OCI-LY7 (cell line): ENCODE data around the gene PTH1R. TPM values are rescaled to one million over a fixed set of nuclear protein-coding genes. Genes with fewer than 3 reads are reported as not detected.
A peak's percentile ranks its signal among the peaks of the same experiment; 100 is the strongest.

Source experiments
- BruUV-seq: library from RNA; stranded (reverse); fragments of 400-500 nt; replicated peaks from 2 replicates; lab custom pipeline; 2021; lab: Mats Ljungman, UMichigan
- CTCF ChIA-PET: fragments of 300-600 bp; sonication (Branson Sonifier 250); formaldehyde crosslinking; loops from one replicate; lab custom pipeline; 2022; ENCODE audit warnings: antibody characterized with exemption; ENCODE audit not compliant: unreplicated experiment; lab: Charles Lee
- POLR2A ChIA-PET: fragments of 300-600 bp; sonication (Branson Sonifier 250); formaldehyde crosslinking; loops from one replicate; lab custom pipeline; 2022; ENCODE audit warnings: antibody characterized with exemption; lab: Charles Lee
- DNase-seq: peaks from one replicate; pipeline ENCODE4 v3.0.0-alpha.2; 2015; ENCODE audit warnings: low spot score
- H2AFZ ChIP-seq: fragments of 200-600 bp; sonication (generic), shearing (Covaris generic); 2 replicates; pipeline ENCODE4 v1.6.1; 2014; ENCODE audit warnings: mild to moderate bottlenecking, antibody characterized with exemption, low read length, moderate library complexity
- H3K27ac ChIP-seq: fragments of 200-600 bp; sonication (generic); 2 replicates; pipeline ENCODE4 v1.5.1; 2014; ENCODE audit warnings: mixed run types, low read depth, mild to moderate bottlenecking, moderate library complexity, low read length, inconsistent platforms; ENCODE audit not compliant: poor library complexity, severe bottlenecking
- H3K36me3 ChIP-seq: fragments of 200-600 bp; sonication (generic); 2 replicates; pipeline ENCODE4 v1.6.1; 2014; ENCODE audit warnings: mild to moderate bottlenecking, antibody characterized with exemption, low read length, moderate library complexity, mixed read lengths; ENCODE audit not compliant: insufficient read depth
- H3K4me1 ChIP-seq: fragments of 200-600 bp; sonication (generic); 2 replicates; pipeline ENCODE4 v1.5.1; 2014; ENCODE audit warnings: mild to moderate bottlenecking, low read length; ENCODE audit not compliant: insufficient read depth, poor library complexity, severe bottlenecking
- H3K4me2 ChIP-seq: fragments of 200-600 bp; sonication (generic); 2 replicates; pipeline ENCODE4 v1.6.1; 2014; ENCODE audit warnings: mild to moderate bottlenecking, low read length
- H3K4me3 ChIP-seq: fragments of 200-600 bp; sonication (generic); 2 replicates; pipeline ENCODE4 v1.5.1; 2014; ENCODE audit warnings: mild to moderate bottlenecking, low read depth, low read length; ENCODE audit not compliant: poor library complexity, severe bottlenecking
- H3K79me2 ChIP-seq: fragments of 200-600 bp; sonication (generic); 2 replicates; pipeline ENCODE4 v1.6.1; 2016; ENCODE audit warnings: low read depth, mild to moderate bottlenecking, low read length, moderate library complexity, mixed read lengths; ENCODE audit not compliant: insufficient read depth
- H3K9me2 ChIP-seq: fragments of 200-600 bp; sonication (generic); 2 replicates; pipeline ENCODE4 v1.6.1; 2016; ENCODE audit warnings: mild to moderate bottlenecking, low read length, mixed read lengths; ENCODE audit not compliant: insufficient read depth
- H3K9me3 ChIP-seq: fragments of 200-600 bp; sonication (generic); 2 replicates; pipeline ENCODE4 v1.6.1; 2014; ENCODE audit warnings: mild to moderate bottlenecking, mixed run types, low read length, mixed read lengths
- H4K20me1 ChIP-seq: fragments of 200-600 bp; sonication (generic); 2 replicates; pipeline ENCODE4 v1.6.1; 2014; ENCODE audit warnings: mild to moderate bottlenecking, antibody characterized with exemption, low read length, moderate library complexity, mixed read lengths; ENCODE audit not compliant: insufficient read depth
- EZH2phosphoT487 ChIP-seq: fragments of 200-600 bp; sonication (generic); IDR thresholded peaks from 2 replicates; pipeline ENCODE4 v1.6.1; 2018; ENCODE audit warnings: low read depth, borderline replicate concordance, mild to moderate bottlenecking, mixed run types, antibody characterized with exemption, low read length, moderate library complexity, mixed read lengths
- intact Hi-C: fragments of 100-400 bp; cut with micrococcal nuclease; formaldehyde crosslinking; loops from one replicate; pipeline ENCODE4 v1.10.0; 2022; ENCODE audit not compliant: unreplicated experiment
- small RNA-seq: library from RNA; depleted of rRNA; stranded (forward); fragments of <200 nt; gene quantifications from one replicate; pipeline ENCODE3, GENCODE V24; 2014
- total RNA-seq, 2 experiments: library from RNA; depleted of rRNA in 1 of 2; stranded (reverse); fragments of >200 nt in 1 of 2; shearing (Covaris generic) in 1 of 2; gene quantifications; 2 replicates each; pipeline ENCODE4 v1.2.3, GENCODE V29; 2014 to 2022
- TF ChIP-seq, protein P1 (sequence below): fragments of 200-600 bp; sonication (generic); conservative IDR thresholded peaks from 2 replicates; pipeline ENCODE4 v1.5.1; 2014; ENCODE audit warnings: mild to moderate bottlenecking, antibody characterized with exemption, low read length, moderate library complexity, mixed read lengths

Gene PTH1R
- total RNA-seq, 2 experiments from 2014 or later = not detected

GRCh38 chr3:46950650-46951241 is 73.2 kb downstream of the PTH1R start:
- POLR2A ChIA-PET = interaction anchor here (0.6 to 2.6 kb wide), 4 partner anchors 15 to 424 kb away, joined by 3 to 14 read pairs (median 5); partner anchors contain the start of genes CCDC12 and NBEAL2

GRCh38 chr3:46952813-46953212 is 75.3 kb downstream of the PTH1R start:
- H3K27ac ChIP-seq = peak overlapping the region; percentile 77
- no peak for DNase-seq
- H2AFZ ChIP-seq = no peak overlapping the region
- intact Hi-C loops = loop anchor here (1.0 to 2.0 kb wide), 3 partner anchors 18 to 26 kb away; no protein-coding TSS in a partner anchor
- H3K9me2 ChIP-seq = no peaks in the 10 kb centered on the region
- TF ChIP-seq, protein P1, sequence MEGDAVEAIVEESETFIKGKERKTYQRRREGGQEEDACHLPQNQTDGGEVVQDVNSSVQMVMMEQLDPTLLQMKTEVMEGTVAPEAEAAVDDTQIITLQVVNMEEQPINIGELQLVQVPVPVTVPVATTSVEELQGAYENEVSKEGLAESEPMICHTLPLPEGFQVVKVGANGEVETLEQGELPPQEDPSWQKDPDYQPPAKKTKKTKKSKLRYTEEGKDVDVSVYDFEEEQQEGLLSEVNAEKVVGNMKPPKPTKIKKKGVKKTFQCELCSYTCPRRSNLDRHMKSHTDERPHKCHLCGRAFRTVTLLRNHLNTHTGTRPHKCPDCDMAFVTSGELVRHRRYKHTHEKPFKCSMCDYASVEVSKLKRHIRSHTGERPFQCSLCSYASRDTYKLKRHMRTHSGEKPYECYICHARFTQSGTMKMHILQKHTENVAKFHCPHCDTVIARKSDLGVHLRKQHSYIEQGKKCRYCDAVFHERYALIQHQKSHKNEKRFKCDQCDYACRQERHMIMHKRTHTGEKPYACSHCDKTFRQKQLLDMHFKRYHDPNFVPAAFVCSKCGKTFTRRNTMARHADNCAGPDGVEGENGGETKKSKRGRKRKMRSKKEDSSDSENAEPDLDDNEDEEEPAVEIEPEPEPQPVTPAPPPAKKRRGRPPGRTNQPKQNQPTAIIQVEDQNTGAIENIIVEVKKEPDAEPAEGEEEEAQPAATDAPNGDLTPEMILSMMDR = no peak
- TF ChIP-seq EZH2phosphoT487 = no peak
- peak overlapping the region; percentile 88 for H3K4me2 ChIP-seq
- H3K9me3 ChIP-seq = no peaks in the 10 kb centered on the region
- ChIA-PET CTCF (interaction anchor here (0.7 to 2.6 kb wide), 3 partner anchors 17 to 27 kb away, joined by 3 to 9 read pairs (median 6); partner anchors contain the start of gene NBEAL2), POLR2A (interaction anchor here (0.6 to 2.5 kb wide), 8 partner anchors 12 to 346 kb away, joined by 3 to 8 read pairs (median 4); no protein-coding TSS in a partner anchor)
- peak overlapping the region; percentile 49 for H3K4me3 ChIP-seq
- peaks cover 100% of the 10 kb centered on the region for H3K79me2 ChIP-seq
- H3K36me3 ChIP-seq = peaks cover 69% of the 10 kb centered on the region
- peaks cover 58% of the 10 kb centered on the region for H4K20me1 ChIP-seq
- peaks cover 98% of the 10 kb centered on the region for H3K4me1 ChIP-seq
- no TSS peak for BruUV-seq

More at GRCh38 chr3:46950650-46951241, 73.2 kb downstream of the PTH1R start:
- DNase-seq = no peak
- H3K79me2 ChIP-seq = peaks cover 100% of the 10 kb centered on the region
- BruUV-seq = no TSS peak
- H3K4me2 ChIP-seq = no peak overlapping the region
- intact Hi-C loops = no loop called here
- no peaks in the 10 kb centered on the region for H3K9me2 ChIP-seq
- CTCF ChIA-PET = no interaction called here
- H3K4me3 ChIP-seq = no peak overlapping the region
- peaks cover 69% of the 10 kb centered on the region for H4K20me1 ChIP-seq
- TF ChIP-seq, protein P1 = no peak
- no peak for TF ChIP-seq EZH2phosphoT487
- peaks cover 76% of the 10 kb centered on the region for H3K36me3 ChIP-seq
- no peaks in the 10 kb centered on the region for H3K9me3 ChIP-seq
- no peak overlapping the region for H2AFZ ChIP-seq
- peaks cover 87% of the 10 kb centered on the region for H3K4me1 ChIP-seq
- H3K27ac ChIP-seq = no peak overlapping the region

Small RNA genes lying within 50 kb of the gene (small RNA-seq; reads per million reads assigned to genes)
- not detected for gene AC109583.2

Other genes with a start within 250 kb of the PTH1R start
- 0.15 and 0.28 TPM in 2 replicates for gene ALS2CL, start 184.0 kb upstream of the PTH1R start, total RNA-seq (2014; rRNA removed; shearing (Covaris generic))
- 0.07 TPM in 1 of 2 replicates, not detected in the other for gene ALS2CL, start 184.0 kb upstream of the PTH1R start, total RNA-seq (2022)
- not detected in 2 replicates for gene TMIE, start 176.3 kb upstream of the PTH1R start, total RNA-seq (2014; rRNA removed; shearing (Covaris generic))
- gene TMIE, start 176.3 kb upstream of the PTH1R start, total RNA-seq (2022) = not detected in 2 replicates
- gene PRSS50, start 159.9 kb upstream of the PTH1R start, total RNA-seq (2014; rRNA removed; shearing (Covaris generic)) = not detected in 2 replicates
- not detected in 2 replicates for gene PRSS50, start 159.9 kb upstream of the PTH1R start, total RNA-seq (2022)
- gene MYL3, start 14.3 kb upstream of the PTH1R start, total RNA-seq (2014; rRNA removed; shearing (Covaris generic)) = not detected in 2 replicates
- not detected in 2 replicates for gene MYL3, start 14.3 kb upstream of the PTH1R start, total RNA-seq (2022)
- 74.9 and 102 TPM in 2 replicates for gene CCDC12, start 99.0 kb downstream of the PTH1R start, total RNA-seq (2014; rRNA removed; shearing (Covaris generic))
- gene CCDC12, start 99.0 kb downstream of the PTH1R start, total RNA-seq (2022) = 107 and 116 TPM in 2 replicates
- gene NBEAL2, start 101.9 kb downstream of the PTH1R start, total RNA-seq (2014; rRNA removed; shearing (Covaris generic)) = 53.3 and 74.9 TPM in 2 replicates
- 129 and 149 TPM in 2 replicates for gene NBEAL2, start 101.9 kb downstream of the PTH1R start, total RNA-seq (2022)